ENCODE results near the gene PROZ.

PROZ gene

GRCh38 chr13:113182046-113182445 is 23.6 kb downstream of the PROZ start:
- DNase-seq, result no peak

DNA sequence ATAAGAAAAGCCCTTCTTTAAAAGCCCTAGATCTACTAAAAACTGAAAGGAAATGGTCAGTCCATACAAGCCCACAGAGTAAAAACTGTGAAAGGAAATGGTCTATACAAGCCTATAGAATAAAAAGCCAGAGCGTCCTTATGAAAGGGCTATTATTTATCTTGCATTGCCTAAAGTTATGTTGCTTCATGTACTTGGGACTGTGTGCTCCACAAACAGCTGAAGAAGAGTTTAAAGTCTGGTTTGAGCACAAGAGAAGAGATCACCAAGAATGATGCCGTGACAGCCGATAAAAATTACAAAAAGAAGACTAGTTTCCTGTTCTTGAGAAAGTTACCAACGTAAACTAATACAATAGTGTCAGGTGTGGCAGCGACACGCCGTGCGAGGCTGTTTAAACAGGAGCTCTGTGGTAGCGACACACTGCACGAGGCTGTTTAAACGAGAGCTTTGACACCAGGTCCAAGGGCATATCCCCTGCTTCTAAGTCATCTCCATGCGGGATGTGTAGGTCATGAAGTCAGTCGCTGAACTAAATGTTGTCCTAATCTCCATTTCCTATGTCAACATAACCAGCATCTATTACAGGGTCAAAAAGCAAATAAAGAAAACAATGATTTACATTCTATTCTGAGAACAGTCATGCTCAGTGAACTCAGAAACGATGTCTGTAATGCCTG is 25.1 kb downstream of the PROZ start:
- no peak for DNase-seq

DNA sequence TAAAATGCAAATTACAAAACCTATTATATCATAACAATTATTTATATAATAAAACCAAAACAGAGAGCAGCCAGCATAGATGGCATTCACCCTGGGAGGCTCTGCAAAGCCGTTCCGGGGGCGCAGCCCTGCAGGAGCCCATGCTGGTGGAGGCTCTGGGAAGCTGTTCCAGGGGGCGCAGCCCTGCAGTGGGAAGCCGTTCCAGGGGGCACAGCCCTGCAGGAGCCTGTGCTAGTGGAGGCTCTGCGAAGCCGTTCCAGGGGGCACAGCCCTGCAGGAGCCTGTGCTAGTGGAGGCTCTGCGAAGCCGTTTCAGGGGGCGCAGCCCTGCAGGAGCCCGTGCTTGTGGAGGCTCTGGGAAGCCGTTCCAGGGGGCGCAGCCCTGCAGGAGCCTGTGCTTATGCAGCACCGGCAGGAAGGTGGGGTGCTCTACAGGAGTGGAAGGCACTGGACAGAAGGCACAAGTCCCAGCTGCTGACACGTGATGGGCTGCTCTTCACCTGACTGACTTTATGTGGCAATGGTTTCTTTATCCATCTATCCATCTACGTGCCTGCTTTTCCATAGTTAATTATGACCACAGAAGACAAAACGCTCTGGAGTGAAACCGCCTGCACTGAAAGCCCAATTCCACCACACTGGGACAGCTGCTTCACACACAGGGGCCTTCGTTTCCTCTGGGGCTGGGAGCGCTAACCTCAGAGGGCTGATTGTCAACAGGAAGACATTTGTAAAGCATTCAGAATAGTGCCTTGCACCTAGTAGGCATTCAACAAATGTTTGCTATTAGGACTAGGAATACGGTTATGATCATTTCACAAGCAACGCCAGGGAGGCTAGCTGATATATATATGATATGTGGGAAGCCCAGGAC is 26.4 kb downstream of the PROZ start:
- no peak for DNase-seq

DNA sequence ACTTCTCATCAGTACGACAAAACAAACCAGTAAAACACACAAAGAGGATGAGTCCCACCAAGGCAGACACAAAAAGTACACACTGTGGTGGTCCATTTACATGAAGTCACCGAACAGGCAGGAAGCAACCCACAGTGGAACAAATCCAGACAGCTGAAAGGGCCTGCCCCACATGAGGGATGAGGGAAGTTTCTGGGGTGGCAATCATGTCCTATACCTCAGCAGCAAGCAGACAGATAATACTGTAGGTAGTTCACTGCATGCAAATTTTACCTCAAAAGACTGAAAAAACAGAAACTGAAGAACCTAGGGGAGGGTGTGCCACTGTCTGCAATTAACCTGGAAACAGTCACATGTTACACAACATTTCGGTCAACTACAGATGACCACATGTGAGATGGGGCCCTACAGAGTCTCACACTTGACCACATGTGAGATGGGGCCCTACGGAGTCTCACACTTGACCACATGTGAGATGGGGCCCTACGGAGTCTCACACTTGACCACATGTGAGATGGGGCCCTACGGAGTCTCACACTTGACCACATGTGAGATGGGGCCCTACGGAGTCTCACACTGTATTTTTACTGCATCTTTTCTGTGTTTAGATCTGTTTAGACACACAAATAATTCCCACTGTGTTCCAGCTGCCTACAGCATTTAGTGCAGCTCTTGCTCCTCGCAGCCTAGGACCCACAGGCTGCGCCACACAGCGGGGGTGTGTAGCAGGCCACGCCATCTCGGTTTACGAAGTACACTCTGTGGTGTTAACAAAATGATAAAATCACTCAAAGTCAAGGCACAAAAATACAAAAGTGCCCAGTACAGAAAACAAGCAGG is 27.8 kb downstream of the PROZ start:
- no peak for DNase-seq

GRCh38 chr13:113187263-113187669 is 28.8 kb downstream of the PROZ start:
- peak; percentile 58 for DNase-seq

- no peak for DNase-seq
Measured at GRCh38 chr13:113187883-113188665, 29.6 kb downstream of the PROZ start.

DNA sequence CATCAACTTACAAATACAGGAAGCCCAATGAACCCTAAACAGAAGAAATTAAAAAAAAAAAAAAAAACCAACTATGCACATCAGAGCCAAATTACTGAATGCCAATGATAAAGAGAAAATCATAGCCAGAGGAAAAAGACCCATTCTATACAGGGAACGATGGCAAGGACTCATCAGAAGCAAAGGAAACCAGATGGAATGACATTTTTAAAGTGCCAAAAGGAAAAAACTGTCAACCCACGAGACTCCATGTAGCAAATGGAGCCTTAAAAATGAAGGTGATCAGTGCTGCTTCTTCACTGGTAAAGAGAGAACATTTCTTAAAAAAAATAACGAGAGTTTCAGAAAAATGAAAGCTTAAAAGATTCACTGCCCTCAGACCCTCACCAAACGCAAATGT is 31.7 kb downstream of the PROZ start:
- DNase-seq, result no peak

GRCh38 chr13:113192279-113192678 is 33.8 kb downstream of the PROZ start:
- DNase-seq, result no peak

DNA sequence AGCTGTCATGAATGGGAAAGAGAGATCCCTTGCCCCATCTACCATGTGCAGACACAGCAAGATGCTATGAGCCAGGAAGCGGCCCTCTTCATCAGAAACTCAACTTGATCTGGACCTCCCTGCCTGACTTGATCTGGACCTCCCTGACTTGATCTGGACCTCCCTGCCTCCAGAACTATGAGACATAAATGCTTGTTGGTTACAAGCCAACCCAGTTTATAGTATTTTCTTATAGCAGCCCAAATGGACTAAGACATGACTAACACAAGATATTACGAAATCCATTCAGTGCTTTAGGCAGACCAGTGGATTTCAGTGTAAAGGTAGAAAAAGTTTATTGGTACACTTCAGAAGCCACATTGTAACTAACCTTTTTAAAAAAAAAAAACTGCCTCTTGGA is 34.5 kb downstream of the PROZ start:
- no peak for DNase-seq

DNA sequence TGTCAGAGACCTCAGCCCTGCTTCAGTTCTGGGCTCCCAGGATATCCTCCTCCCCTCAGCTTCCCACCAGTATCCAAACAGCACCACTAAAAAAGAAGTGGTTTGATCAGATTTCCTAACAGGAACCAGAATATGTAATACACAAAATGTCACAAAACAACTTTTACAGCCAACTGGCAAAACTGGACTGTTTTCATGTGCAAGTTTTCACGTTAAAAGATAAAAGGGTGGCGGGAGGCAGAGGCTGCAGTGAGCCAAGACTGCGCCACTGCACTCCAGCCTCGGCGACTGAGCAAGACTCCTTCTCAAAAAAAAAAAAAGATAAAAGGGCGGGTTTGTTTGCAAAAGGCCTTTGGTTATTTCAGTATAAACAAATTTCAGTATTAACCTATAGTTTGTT is 36.9 kb downstream of the PROZ start:
- no peak for DNase-seq

DNA sequence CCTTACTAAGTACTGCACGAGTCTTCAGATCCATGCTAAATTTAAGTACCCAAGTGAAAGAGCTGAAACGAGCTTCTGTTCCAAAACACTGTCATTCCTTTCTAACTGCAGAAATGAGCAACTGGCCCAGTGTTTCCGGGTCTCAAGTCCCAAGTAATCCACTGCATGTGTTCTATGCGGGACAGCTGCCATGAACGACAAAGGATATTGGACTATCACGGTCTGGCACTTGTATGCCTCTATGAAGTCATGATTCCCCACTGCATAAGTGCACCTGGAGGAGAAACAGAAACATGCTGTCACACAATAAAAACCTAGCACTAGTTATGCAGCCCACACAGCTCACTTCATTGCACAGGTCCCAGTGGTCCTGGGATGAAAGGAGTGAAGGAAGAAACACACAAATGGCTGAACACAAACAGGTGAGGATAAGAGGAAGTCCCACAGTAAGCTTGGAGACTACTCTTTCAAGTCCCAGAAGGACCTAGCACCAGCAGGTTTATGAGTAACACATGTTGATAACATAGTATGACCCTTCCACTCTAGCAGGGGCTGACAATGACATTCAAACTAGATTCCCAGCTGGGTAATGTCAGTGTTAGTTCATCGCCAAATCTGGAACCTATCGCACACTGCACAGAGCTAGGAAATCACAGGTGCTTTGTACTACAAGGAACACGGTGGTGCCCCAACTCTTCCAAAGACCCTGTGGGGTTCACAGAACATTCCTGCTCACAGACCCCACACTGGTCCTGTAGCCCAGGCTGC is 38.7 kb downstream of the PROZ start:
- DNase-seq, result no peak

DNA sequence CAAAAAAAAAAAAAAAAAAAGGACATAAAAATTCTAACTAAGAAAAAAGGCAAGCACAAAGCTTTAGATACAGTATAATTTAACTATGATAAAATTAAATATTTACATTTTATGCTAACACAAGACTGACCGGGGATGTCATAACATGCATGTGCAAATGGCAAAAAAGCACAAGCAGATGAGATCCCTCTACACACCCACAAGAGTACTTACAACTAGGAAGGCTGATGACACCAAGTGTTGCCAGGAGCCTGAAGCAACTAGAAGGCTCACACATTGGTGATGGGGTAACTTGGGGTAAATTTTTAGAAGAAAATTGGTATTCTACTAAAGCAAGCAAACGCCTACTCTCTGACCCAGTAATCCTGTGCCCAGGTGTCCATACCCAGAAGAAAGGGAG is 43.4 kb downstream of the PROZ start:
- no peak for DNase-seq

- DNase-seq, result no peak
Measured at GRCh38 chr13:113202912-113203311, 44.5 kb downstream of the PROZ start.

- DNase-seq, result no peak
Measured at GRCh38 chr13:113203507-113204377, 45.3 kb downstream of the PROZ start.

DNA sequence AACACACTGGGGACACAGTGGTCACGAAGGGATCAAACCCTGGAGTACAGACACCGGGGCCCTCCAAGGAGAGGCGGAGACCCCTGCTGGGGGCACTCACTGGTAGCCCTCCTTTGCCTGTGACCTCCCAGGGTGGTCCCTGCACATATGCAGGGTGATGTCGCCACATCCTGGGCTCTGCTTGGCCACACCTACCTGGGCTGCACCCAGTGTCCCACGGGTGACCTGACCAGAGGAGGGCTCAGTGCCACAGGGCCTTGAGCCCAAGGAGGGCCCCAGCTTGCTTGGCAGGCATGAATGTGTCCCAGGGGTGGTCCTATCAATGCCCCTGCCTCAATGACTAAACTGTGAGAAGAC is 45.9 kb downstream of the PROZ start:
- DNase-seq, result no peak

- no peak for DNase-seq
Measured at GRCh38 chr13:113205428-113205931, 47.0 kb downstream of the PROZ start.

DNA sequence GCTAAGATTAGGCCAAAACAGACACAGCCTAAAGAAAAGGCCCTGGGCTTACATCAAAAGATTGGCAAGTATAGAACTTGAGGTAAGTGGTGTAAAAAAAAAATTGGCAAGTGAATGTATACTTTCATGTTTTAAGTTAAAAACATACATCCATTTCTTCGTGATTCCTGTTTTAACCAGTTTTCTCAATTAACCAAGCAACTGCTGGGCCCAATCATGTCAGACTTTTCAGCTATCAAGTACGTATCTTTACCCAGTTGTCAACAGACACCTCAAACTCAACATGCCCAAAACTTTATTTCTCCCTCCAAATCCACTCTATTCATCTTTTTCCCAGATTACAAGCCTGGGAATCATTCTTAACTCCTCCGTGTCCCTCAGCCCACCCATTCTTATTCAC is 49.0 kb downstream of the PROZ start:
- DNase-seq, result no peak

DNA sequence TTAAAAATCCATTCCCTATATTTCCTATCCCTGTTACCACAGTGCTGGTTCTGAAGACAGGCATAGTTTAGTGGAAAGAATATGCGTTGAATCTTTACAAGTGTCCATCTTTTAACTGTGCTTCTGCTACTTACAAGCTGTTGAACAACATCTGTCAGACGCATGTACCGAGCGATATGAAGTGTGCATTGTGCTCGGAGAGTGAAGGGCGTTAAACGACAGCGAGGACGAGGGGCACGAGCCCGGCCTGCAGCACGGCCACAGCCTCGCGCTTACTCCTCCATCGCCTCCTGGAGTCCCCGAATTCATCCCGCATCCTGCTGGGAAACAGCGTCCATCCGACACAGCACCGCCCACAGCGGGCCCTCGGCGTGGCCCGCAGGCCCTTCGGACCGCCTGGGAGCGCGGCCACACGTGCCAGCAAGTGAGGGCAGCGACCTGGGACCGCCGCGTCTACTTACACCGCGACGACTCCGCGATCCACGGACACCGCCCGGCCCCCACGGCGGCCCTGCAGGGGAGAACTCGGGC is 49.5 kb downstream of the PROZ start:
- no peak for DNase-seq

GRCh38 chr13:113208421-113209335 is 50.2 kb downstream of the PROZ start, which contains the start of gene PCID2:
Gene PCID2, minus strand, starts transcription at chr13:113208669. Its CDS starts 35 bp downstream, at chr13:113208634.
- DNase-seq, result peak; percentile 74
